ENCODE results near the gene TXNDC17. TPM values are rescaled to one million over a fixed set of nuclear protein-coding genes. Genes with fewer than 3 reads are reported as not detected.

Gene TXNDC17
- total RNA-seq, 3 donors from 2014 or later = 52.2 to 115 (median 106) TPM

DNA sequence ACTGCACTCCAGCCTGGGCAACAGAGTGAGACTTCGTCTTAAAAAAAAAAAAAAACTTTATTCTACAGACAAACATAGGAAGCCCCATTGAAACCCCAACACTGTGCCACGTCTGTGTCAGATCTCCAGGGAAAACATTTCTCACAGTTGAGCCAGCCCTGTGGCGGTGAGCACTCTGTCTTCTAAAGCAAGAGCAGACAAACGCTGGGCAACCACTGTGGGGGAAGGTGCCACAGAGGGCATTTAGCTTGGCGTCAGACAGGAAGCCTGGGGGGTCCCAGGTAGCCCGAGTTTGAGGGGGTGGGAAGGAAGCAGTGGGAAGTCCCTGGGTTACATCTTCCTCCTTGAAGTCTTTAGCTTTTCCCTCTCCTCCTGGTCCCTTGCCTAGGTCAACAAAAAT, 26.7 kb downstream of the TXNDC17 start:
- Histone ChIP-seq H3K4me3 (no peak overlapping the region), H3K9me3 (no peaks in the 10 kb centered on the region), H3K4me1 (ENCODE audit: low read depth) (no peaks in the 10 kb centered on the region), H3K36me3 (ENCODE audit: low read depth) (no peaks in the 10 kb centered on the region)
- no peak for ATAC-seq
- TF ChIP-seq, protein P1, sequence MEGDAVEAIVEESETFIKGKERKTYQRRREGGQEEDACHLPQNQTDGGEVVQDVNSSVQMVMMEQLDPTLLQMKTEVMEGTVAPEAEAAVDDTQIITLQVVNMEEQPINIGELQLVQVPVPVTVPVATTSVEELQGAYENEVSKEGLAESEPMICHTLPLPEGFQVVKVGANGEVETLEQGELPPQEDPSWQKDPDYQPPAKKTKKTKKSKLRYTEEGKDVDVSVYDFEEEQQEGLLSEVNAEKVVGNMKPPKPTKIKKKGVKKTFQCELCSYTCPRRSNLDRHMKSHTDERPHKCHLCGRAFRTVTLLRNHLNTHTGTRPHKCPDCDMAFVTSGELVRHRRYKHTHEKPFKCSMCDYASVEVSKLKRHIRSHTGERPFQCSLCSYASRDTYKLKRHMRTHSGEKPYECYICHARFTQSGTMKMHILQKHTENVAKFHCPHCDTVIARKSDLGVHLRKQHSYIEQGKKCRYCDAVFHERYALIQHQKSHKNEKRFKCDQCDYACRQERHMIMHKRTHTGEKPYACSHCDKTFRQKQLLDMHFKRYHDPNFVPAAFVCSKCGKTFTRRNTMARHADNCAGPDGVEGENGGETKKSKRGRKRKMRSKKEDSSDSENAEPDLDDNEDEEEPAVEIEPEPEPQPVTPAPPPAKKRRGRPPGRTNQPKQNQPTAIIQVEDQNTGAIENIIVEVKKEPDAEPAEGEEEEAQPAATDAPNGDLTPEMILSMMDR (IDR thresholded peaks at IDR 0.05) = no peak
- intact Hi-C loops (cut with DNase I, micrococcal nuclease) = loop anchor here in 1 of 2 donors (10.0 kb wide), 1 partner anchor 327 kb away; the partner anchor contains the start of gene ALOX12
- DNase-seq = no peak

DNA sequence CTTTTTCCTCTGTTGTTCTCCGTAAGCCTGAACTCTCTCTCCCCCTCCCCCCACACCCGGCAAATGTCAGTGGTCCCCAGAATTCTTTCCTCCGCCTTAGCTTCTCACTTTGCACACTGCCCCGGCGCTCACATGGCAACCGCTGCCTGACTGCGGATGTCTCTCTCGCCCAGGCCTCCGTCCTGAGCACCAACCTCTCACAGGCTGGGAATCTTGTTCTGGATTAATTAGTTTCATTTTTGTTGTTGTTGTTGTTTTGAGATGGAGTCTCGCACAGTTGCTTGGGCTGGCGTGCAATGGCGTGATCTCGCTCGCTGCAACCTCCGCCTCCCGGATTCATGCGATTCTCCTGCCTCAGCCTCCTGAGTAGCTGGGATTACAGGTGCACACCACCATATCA, 27.4 kb downstream of the TXNDC17 start:
- Histone ChIP-seq H3K36me3 (ENCODE audit: low read depth) (no peaks in the 10 kb centered on the region), H3K4me1 (ENCODE audit: low read depth) (no peaks in the 10 kb centered on the region), H3K9me3 (no peaks in the 10 kb centered on the region), H3K4me3 (no peak overlapping the region)
- TF ChIP-seq, protein P1 (IDR thresholded peaks at IDR 0.05) = no peak
- ATAC-seq (no peak), DNase-seq (no peak)
- intact Hi-C loops (cut with DNase I, micrococcal nuclease) = loop anchor here in 1 of 2 donors (10.0 kb wide), 1 partner anchor 327 kb away; the partner anchor contains the start of gene ALOX12

DNA sequence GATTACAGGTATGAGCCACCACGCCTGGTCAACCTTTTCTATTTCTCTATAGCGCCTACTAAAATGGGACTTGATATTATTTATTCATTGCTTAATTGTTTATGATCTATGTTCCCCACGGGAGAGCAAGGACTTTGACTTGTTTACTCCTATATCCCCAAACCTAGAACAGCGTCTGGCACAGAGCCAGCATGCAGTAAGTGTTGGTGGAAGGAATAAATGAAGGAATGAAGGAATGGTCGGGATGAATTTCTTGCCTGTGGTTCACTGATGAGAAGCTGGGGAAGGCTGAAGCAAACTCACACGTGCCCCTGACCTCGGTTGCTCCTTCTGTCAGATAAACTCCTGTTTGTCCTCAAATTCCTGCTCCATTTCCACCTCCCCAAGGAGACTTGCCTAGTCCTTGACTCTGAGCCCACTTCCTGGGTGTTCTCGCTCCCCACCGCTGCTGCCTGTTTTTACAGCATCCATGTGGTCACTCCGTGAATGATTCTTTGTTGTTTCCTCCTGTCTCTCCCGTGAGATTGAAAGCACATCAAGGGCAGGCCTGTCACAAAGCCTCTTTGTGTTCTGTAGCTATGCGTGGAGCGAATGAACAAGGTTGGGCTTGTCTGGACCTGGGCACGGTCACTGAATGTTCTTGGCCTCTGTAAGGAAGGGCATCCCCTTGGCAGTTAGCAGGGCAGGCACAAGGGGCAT, 28.0 kb downstream of the TXNDC17 start:
- Histone ChIP-seq H3K9me3 (no peaks in the 10 kb centered on the region), H3K36me3 (ENCODE audit: low read depth) (no peaks in the 10 kb centered on the region), H3K4me1 (ENCODE audit: low read depth) (no peaks in the 10 kb centered on the region), H3K4me3 (no peak overlapping the region)
- ATAC-seq (no peak), DNase-seq (no peak)
- intact Hi-C loops (cut with DNase I, micrococcal nuclease) = loop anchor here in 1 of 2 donors (10.0 kb wide), 1 partner anchor 326 kb away; the partner anchor contains the start of gene ALOX12
- TF ChIP-seq, protein P1 (IDR thresholded peaks at IDR 0.05) = no peak

DNA sequence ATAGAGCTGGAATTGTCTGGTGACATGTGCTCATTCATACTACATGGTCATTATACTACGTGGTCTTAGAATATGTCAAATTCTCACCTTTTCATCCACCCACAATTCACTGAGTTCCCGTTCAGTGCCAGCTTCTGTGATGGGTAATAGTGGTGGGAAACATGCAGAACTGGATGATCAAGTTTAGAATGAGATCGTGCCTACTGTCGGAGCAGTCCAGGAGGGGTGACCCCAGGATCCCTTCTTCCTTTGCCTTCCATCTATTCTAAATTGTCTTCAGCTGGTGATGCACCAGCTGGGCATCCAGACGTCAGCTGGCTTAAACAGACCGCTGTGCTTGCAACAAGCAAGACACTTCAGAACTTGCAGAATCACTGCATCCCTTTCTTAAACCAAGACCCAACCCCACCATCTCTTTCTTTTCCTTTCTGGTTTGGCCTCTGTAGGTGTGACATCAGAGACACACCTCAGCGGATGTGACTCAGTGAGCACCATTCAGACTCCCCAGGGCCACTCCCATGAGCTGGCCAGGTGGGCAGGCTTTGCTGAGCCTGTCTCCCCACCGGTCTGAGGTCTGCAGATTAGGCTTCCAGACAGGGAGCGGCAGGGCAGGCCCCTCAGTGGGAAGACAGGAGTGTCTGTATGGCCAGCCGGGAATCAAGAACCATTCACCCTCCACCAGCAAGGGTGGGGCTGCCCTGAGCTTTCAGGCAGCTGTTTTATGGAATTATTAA, 28.8 kb downstream of the TXNDC17 start:
- no peak for DNase-seq
- no peaks in the 10 kb centered on the region for H3K36me3 ChIP-seq (ENCODE audit: low read depth)
- intact Hi-C loops (cut with DNase I, micrococcal nuclease) = loop anchor here in 1 of 2 donors (10.0 kb wide), 1 partner anchor 325 kb away; the partner anchor contains the start of gene ALOX12
- TF ChIP-seq, protein P1 (IDR thresholded peaks at IDR 0.05) = no peak
- no peak overlapping the region for H3K4me3 ChIP-seq
- ATAC-seq = peak; percentile 42
- no peaks in the 10 kb centered on the region for H3K4me1 ChIP-seq (ENCODE audit: low read depth)
- H3K9me3 ChIP-seq = no peaks in the 10 kb centered on the region

DNA sequence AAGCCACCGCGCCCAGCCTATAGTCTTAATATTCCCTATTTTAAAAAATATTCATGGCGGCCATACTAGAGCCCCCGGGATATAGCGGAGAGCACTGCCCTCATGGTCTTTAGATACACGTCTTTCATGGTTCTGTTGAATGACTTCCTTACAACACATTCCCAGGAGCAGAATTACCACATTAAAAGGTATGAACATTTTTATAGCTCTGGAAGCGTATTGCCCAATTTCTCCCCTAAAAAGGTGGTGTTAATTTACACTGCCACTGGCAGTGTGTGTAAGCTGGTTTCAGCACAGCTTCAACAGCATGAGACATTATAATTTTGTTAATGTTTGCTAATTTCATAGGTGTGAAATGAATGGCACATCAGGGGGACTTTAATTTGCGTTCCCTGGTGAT, 29.7 kb downstream of the TXNDC17 start:
- TF ChIP-seq, protein P1 (IDR thresholded peaks at IDR 0.05) = no peak
- Histone ChIP-seq H3K36me3 (ENCODE audit: low read depth) (no peaks in the 10 kb centered on the region), H3K4me1 (ENCODE audit: low read depth) (no peaks in the 10 kb centered on the region), H3K4me3 (no peak overlapping the region), H3K9me3 (no peaks in the 10 kb centered on the region)
- intact Hi-C loops (cut with DNase I, micrococcal nuclease) = no loop called here
- ATAC-seq (no peak), DNase-seq (no peak)

Data from mucosa of descending colon (tissue), 3 donors.